HG03378 (cell line): ENCODE measurements around the gene SHC2.
"Not testable (repeated sequence)": the region's sequence is repeated elsewhere in the genome, so short reads cannot be mapped to it uniquely, and the experiment has no call there.

ENCODE experiments used
- ATAC-seq: cut with Tn5 transposase; IDR thresholded peaks from one replicate; pipeline ENCODE4 v1.9.1; 2021; ENCODE audit warnings: mild to moderate bottlenecking, moderate library complexity; ENCODE audit not compliant: unreplicated experiment

The SHC2 gene

GRCh38 chr19:449916-450315, 10.9 kb downstream of the SHC2 start:
- ATAC-seq: no peak

- no peak for ATAC-seq
These were observed 12.8 kb downstream of the SHC2 start for GRCh38 chr19:447816-448560.

GRCh38 chr19:447064-447426, 13.8 kb downstream of the SHC2 start:
- no peak for ATAC-seq

DNA sequence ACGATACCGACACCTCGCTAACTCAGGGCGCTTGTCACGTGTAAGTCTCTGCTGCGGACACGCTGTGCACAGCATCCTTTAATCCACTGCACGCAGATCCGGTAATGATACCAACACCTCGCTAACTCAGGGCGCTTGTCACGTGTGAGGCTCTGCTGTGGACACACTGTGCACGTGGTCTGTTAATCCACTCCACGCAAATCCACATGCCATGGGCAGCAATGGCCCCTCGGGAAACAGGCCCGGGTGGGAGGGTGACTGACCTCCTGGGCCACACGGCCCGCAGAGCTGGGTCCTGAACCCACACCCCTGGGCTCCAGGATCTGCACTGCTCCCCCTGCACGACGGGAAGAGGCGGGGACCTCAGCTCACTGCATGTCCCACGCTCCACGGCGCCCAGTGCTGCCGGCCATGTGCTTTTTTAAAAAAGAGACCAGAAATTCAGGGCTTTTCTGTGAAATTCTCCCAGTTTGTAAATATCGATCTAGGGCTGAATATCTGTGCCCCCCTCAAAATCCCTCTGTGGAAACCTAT, 16.1 kb downstream of the SHC2 start:
- no peak for ATAC-seq

GRCh38 chr19:443005-443404, 17.8 kb downstream of the SHC2 start:
- no peak for ATAC-seq

DNA sequence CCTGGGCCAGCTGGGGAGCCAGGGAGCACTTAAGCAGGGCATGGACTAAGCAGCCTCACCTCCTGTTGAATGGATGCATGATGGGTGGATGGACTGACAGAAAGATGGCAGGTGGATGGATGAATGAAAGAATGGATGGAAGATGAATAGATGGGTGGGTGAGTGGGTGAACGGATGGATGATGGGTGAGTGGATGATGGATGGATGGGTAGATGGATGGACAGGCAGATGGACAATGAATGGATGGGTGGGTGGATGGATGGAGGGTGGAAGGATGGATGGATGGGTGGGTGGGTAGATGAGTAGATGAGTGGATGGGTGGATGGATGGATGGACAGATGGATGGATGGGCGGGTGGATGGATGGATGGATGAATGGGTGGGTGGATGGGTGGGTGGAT, 18.7 kb downstream of the SHC2 start:
- ATAC-seq: no peak

- ATAC-seq: no peak
These were observed 19.5 kb downstream of the SHC2 start for GRCh38 chr19:441213-441836.

- ATAC-seq: no peak
These were observed 20.2 kb downstream of the SHC2 start for GRCh38 chr19:440391-441212.

DNA sequence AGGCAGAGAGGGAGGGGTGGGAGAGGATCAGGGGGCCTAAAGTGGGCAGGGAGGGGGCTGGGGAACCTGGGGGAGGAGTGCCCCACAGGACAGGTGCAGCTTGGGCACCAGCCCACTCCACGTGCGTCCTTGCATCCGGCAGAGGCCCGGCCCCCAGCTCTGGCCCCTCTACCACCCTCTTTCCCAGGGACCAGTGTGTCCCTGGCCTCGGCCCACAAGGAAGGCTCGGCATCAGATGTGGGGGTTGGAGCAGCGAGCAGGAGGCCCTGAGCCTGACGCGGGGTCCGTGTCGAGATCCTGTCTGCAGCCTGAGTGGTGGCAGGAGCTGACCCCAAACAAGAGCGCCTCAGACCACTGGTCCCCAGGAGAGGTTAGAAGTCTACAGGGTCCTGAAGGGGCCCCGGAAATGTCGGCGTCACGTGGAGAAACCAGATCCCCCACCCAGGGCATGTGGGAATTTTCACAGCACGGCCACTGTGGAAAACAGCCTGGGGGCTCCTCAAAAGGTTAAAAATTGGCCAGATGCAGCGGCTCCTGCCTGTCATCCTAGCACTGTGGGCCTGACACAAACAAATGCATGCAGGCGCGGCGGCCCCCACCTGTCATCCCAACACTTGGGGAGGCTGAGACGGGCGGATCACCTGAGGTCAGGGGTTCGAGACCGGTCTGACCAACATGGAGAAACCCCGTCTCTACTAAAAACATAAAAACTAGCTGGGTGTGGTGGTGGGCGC, 21.5 kb downstream of the SHC2 start:
- no peak for ATAC-seq

- ATAC-seq: no peak
These were observed 22.3 kb downstream of the SHC2 start for GRCh38 chr19:438416-438958.

DNA sequence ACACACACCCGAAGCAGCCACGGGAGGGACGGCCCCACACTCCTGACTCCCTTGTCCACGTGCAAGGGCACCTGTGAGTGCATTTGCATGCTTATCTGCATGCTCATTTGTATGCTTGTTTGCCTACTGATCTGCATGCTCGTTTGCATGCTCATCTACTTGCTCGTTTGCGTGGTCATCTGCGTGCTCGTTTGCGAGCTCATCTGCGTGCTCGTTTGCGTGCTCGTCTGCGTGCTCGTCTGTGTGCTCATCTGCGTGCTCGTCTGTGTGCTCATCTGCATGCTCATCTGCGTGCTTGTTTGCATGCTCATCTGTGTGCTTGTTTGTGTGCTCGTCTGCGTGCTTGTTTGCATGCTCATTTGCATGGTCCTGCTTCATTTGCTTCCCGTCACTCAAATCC, 23.8 kb downstream of the SHC2 start:
- no peak for ATAC-seq

DNA sequence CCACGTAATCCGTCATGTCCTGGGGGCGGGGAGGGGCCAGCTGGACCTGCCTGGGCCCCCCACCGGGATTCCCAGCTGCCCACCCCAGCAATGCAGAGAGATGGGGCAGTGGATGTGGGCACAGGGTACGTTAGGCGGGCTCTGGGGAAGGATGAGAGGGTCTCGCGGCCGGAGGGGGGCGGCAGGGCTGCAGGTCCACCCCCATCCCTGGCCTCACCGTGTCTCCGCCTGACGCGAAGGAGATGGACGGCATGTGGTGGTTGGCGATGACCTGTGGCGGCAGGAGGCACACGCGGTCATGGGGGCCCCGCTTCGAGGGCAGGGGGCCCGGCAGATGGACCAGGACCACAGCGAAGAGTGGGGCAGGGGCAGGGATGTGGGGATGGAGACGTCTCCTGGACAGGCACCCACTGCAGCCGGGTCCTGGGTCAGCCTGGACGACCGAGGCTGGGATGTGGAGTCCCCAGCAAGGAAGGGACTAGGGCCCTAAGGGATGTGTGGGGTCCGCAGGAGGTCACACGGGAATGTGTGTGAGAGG, 24.4 kb downstream of the SHC2 start:
- no peak for ATAC-seq

GRCh38 chr19:435707-436412, 25.0 kb downstream of the SHC2 start:
- no peak for ATAC-seq

DNA sequence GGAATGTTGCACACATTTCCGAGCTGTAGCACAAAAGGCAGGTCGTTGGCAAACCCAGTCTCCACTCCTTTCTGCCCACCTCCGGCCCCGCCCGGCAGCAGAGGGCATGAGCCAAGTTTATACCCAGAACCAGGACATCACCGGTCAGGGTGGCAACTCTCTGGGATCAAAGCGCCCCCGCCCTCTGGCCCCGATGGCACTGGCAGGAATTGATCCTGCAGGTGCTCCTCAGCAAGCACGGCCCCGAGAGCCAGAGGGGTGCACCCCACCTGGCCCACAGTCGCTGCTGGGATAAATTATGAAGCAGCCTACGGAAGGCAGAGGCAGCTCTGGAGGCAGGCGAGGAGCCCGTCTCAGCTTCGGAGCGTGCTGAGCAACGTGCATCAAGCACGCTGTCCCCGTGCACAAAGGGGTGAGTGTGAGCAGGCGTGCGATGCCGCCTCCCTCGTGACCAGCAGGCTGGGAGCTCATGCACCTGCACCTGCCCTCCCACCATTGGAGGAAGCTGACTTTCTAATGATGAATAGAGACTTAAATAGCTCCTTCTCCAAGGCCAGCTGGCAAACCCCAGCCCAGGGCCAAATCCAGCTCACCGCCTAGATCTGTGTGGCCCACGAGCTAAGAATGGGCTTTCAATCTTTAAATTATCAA, 25.7 kb downstream of the SHC2 start:
- no peak for ATAC-seq

- ATAC-seq: no peak
These were observed 26.5 kb downstream of the SHC2 start for GRCh38 chr19:434152-434960.

DNA sequence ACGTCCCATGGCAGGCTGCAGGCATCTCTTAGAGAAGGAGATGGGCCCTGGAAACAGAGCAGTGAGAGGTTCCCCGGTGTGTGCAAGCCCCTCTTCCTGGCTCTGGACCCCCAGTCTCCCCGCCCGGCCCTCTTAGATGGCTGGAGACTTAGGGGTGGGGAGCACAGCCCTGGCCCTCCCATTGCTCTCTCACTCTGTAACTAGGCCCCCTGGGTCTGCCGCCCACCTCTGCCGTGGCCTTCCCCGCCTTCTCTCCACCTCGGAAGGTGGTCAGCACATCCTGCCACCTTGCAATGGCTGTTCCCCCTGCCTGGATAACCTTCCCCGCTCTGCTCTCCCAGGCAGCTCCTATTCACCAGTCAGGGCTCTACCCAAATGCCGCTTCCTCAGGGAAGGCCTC, 30.1 kb downstream of the SHC2 start:
- no peak for ATAC-seq

GRCh38 chr19:428149-428548, 32.7 kb downstream of the SHC2 start:
- ATAC-seq: no peak

DNA sequence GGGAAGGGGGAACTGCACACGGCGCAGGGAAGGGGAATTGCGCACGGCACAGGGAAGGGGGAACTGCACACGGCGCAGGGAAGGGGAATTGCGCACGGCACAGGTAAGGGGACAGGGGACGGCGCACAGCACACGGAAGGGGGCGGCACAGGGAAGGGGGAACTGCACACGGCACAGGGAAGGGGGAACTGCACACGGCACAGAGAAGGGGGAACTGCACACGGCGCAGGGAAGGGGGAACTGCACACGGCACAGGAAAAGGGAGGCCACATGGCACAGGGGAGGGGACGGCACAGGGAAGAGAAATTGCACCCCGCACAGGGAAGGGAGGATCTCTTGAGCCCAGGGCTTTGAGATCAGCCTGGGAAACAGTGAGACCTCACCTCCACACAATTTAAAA, 33.2 kb downstream of the SHC2 start:
- ATAC-seq: not testable (repeated sequence)
